NT2/D1 (cell line): ENCODE data around the gene PRAMEF33.
"Not testable (repeated sequence)": the region's sequence is repeated elsewhere in the genome, so short reads cannot be mapped to it uniquely, and the experiment has no call there.

Experiments used
- DNase-seq: peaks from one replicate; pipeline ENCODE4 v3.0.0-alpha.2; 2011; ENCODE audit warnings: low read depth, low spot score
- H3K27me3 ChIP-seq: 2 replicates; pipeline ENCODE4 v1.6.0; 2011; ENCODE audit warnings: mild to moderate bottlenecking; ENCODE audit not compliant: insufficient read length, insufficient read depth
- H3K36me3 ChIP-seq: 2 replicates; pipeline ENCODE4 v1.6.1; 2011; ENCODE audit warnings: mild to moderate bottlenecking, low read length, mixed read lengths; ENCODE audit not compliant: insufficient read depth, insufficient read length
- H3K4me1 ChIP-seq: 2 replicates; pipeline ENCODE4 v1.5.1; 2011; ENCODE audit not compliant: insufficient read depth, insufficient read length
- H3K4me3 ChIP-seq: 2 replicates; pipeline ENCODE4 v1.5.1; 2011; ENCODE audit warnings: low read depth; ENCODE audit not compliant: insufficient read length
- H3K9ac ChIP-seq: 2 replicates; pipeline ENCODE4 v1.6.0; 2011; ENCODE audit warnings: low read depth; ENCODE audit not compliant: insufficient read length
- H3K9me3 ChIP-seq: 2 replicates; pipeline ENCODE4 v1.5.1; 2011; ENCODE audit warnings: mild to moderate bottlenecking, low read length; ENCODE audit not compliant: insufficient read depth

Gene PRAMEF33, protein sequence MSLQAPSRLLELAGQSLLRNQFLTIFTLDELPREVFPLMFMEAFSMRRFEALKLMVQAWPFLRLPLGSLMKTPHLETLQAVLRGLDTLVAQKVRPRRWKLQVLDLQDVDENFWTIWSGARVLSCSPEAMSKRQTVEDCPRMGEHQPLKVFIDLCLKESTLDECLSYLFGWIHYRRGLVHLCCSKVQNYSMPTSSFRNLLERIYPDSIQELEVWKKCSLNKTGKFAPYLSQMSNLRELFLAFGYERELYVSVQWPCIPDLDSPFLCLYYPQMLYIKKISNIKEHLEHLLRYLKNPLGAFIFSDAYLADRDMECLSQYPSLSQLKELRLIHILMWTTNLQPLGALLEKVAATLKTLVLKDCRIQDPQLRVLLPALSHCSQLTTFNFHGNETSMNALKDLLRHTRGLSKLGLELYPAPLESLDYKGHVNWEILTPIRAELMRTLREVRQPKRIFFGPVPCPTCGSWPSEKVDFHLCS

DNA sequence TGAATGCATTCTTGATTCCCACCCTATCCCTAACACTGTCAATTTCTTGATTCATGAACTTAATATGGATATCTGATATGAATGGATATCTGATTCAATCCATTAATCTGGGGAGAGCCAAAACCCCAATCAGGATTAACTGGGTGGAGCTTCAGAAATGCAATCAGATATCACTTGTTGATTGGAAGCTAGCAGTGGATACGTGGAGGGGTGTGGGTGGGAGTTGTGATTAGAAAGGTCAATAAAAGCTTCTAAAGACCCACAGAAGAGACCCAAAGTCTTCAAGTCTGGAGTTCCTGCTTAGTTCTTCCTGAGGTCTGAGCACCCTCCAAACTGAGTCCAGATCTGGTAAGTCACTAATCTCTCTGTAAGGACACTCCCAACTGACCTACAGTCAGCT, at the start of gene PRAMEF33:
Gene PRAMEF33 (plus strand): TSS at position 301 of the 400 bp plus-strand sequence. CDS start 2,416 bp downstream, outside the sequence.
- not testable (repeated sequence) for DNase-seq, H3K9me3 ChIP-seq, H3K9ac ChIP-seq, H3K27me3 ChIP-seq, H3K4me3 ChIP-seq, H3K4me1 ChIP-seq, H3K36me3 ChIP-seq

DNA sequence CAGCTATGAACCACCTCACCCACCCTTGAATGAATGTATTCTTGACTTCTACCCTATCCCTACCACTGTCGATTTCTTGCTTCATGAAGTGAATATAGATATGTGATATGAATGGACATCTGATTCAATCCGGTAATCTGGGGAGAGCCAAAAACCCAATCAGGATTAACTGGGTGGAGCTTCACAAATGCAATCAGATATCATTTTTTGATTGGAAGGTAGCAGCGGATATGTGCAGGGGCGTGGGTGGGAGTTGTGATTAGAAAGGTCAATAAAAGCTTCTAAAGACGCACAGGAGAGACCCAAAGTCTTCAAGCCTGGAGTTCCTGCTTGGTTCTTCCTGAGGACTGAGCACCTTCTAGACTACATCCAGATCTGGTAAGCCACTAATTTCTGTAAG, 49.4 kb upstream of the PRAMEF33 start, which contains the start of gene PRAMEF5:
Gene PRAMEF5 (plus strand): TSS at position 301 of the 400 bp plus-strand sequence. CDS start 5,071 bp downstream, outside the sequence.
- not testable (repeated sequence) for H3K9ac ChIP-seq

DNA sequence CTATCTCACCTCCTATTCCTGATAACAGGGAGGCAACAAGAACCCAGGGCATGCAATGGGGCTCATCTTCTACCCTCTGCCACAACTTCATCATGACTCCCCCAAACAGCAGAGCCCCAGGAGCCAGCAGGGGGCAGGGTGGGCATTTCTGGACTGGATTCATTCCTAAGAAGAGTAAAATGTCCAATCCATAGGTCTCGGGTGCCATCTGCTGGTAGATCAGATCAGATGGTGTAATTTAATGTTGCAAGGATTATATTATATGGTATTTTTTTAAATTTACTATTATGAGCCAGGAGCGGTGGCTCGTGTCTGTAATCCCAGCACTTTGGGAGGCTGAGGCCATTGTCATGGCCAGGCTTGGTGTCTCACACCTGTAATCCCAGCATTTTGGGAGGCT, 38.2 kb upstream of the PRAMEF33 start:
- not testable (repeated sequence) for DNase-seq, H3K9me3 ChIP-seq, H3K9ac ChIP-seq, H3K4me1 ChIP-seq, H3K36me3 ChIP-seq, H3K4me3 ChIP-seq, H3K27me3 ChIP-seq

More for the DNA sequence above, 49.4 kb upstream of the PRAMEF33 start, which contains the start of gene PRAMEF5:
- DNase-seq, H3K27me3 ChIP-seq, H3K4me3 ChIP-seq, H3K36me3 ChIP-seq, H3K9me3 ChIP-seq, H3K4me1 ChIP-seq: not testable (repeated sequence)

DNA sequence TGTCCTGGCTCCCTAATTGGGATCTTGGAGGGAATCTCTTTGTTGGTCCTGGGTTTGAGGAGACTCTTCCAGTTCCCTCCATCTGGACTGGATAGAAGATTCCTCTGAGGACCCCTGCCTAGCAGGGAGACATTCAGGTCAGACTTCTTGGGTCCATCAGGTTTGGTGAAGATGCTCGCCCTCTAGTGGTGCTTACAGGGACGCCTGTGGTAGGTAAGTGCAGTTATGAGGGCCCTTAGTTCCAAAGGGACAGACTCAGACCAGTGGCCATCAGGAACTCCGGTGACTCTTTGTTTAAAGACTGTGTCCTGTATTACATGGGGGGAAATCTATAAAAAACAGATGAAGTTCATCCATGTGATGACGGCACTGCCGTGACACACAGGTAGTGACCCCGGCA, 26.3 kb upstream of the PRAMEF33 start:
- not testable (repeated sequence) for H3K4me3 ChIP-seq, DNase-seq, H3K4me1 ChIP-seq, H3K27me3 ChIP-seq, H3K9me3 ChIP-seq, H3K36me3 ChIP-seq, H3K9ac ChIP-seq

DNA sequence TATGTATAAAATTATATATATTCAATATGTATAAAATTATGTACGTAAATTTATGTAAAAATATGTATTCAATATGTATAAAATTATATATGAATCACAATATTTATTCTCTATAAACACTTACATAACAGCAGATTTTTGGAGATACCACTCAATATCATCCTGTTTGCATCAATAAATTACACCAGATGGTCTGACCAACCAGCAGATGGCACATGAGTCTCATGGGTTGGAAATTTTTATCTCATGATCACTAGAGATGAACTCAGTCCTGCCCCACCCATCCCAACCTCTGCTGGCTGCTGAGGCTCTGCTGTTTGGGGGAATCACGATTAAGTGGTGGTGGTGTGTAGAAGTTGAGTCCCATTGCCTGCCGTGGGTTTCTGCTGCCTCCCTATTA, 23.7 kb upstream of the PRAMEF33 start:
- H3K27me3 ChIP-seq, DNase-seq, H3K9ac ChIP-seq, H3K4me3 ChIP-seq, H3K9me3 ChIP-seq, H3K4me1 ChIP-seq, H3K36me3 ChIP-seq: not testable (repeated sequence)

DNA sequence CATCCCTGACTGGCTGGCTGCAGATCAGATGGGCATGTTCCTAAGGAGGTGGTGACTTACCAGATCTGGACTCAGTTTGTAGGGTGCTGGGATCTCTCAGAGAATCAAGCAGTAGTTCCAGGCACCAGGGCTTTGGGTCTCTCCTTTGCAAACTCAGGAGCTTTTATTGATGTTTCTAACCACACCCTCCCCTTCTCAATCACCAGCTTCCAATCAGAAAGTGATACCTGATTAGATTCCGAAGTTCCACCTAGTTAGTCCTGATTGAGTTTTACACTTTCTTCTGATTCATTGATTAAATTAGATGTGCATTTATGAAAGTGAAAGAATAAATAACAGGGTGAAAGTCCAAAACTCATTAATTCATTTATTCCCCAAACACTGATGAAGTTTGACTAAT, 18.3 kb upstream of the PRAMEF33 start, which contains the start of gene PRAMEF8:
Gene PRAMEF8 (minus strand): TSS at position 101 of the 400 bp plus-strand sequence. CDS start 1,046 bp downstream, outside the sequence.
- not testable (repeated sequence) for H3K27me3 ChIP-seq, H3K4me1 ChIP-seq, H3K9me3 ChIP-seq, H3K4me3 ChIP-seq, DNase-seq, H3K9ac ChIP-seq, H3K36me3 ChIP-seq

DNA sequence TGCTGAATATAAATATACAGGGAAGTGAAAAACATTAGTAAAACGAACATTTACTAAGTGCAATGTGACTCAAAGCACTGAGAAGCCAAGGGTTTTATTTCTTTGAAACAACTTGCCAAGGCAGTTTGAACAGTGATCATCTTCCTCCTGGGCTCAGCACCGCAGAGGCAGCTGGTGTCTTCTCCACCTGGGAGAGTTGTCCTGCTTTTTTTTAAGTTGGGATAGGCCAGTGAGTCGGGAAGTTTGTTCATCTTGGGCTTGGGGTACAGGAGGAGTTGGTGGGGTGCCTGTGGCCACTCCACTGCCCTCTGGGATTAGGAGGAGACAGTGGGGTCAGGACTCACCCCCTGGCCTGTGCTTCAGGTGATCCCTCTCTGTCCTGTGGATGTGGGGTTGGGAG, 14.3 kb upstream of the PRAMEF33 start:
- not testable (repeated sequence) for H3K36me3 ChIP-seq, DNase-seq, H3K4me3 ChIP-seq, H3K4me1 ChIP-seq, H3K9me3 ChIP-seq, H3K27me3 ChIP-seq, H3K9ac ChIP-seq

DNA sequence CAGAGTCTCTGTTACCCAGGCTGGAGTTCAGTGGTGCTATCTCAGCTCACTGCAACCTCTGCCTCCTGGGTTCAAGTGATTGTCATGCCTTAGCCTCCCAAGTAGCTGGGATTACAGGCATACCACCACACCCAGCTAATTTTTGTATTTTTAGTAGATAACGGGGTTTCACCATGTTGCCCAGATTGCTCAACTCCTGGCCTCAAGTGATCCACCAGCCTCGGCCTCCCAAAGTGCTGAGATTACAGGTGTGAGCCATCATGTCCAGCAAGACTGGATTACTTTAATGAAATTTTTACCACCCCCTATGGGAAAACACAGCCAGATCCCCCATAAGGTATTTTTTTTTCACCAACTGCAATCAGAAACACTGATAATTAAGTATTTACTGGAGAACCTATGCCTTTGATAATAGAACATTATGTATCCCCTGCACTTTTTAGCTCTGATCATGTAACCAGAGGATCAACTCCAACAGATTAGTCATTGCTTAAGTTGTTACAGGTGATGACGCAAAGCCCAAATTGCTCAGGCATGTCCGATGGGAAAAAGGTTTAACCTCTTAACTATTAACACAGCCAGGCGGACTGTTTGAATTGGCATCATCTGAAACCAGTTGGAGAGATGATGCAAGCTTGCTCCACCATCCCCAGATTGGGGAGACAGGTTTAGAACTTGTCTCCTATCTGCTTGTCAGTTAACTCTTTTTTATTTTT, 6.0 kb upstream of the PRAMEF33 start:
- H3K4me3 ChIP-seq, DNase-seq, H3K9me3 ChIP-seq, H3K27me3 ChIP-seq, H3K9ac ChIP-seq, H3K4me1 ChIP-seq, H3K36me3 ChIP-seq: not testable (repeated sequence)

DNA sequence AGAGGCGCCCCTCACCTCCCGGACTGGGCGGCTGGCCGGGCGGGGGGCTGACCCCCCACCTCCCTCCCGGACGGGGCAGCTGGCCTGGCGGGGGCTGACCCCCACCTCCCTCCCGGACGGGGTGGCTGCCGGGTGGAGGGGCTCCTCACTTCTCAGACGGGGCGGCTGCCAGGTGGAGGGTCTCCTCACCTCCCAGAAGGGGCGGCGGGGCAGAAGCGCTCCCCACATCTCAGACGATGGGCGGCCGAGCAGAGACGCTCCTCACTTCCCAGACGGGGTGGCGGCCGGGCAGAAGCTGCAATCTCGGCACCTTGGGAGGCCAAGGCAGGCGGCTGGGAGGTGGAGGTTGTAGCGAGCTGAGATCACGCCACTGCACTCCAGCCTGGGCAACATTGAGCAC, 4.6 kb upstream of the PRAMEF33 start:
- H3K4me1 ChIP-seq, H3K9me3 ChIP-seq, H3K27me3 ChIP-seq, H3K4me3 ChIP-seq, DNase-seq, H3K9ac ChIP-seq, H3K36me3 ChIP-seq: not testable (repeated sequence)

DNA sequence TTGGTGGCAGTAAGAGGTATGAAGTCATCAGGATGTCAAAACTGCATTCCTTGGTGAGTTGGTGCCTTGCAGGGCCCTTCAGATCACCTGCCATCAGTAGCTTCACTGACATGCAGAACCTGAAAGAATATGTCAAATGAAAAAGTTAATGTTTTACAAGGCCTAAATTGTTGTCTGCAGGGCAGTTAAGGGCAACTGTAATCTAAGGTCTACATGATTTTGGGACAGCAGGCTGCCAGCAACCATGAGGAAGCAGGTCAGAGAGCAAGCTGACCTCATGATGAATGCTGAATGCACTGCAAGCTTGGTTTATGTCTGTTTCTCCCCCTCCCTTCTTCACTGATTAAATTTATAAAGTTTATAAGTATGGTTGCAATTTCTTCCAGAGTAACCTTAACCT, 1.1 kb upstream of the PRAMEF33 start:
- DNase-seq, H3K4me3 ChIP-seq, H3K9ac ChIP-seq, H3K27me3 ChIP-seq, H3K4me1 ChIP-seq, H3K36me3 ChIP-seq, H3K9me3 ChIP-seq: not testable (repeated sequence)

DNA sequence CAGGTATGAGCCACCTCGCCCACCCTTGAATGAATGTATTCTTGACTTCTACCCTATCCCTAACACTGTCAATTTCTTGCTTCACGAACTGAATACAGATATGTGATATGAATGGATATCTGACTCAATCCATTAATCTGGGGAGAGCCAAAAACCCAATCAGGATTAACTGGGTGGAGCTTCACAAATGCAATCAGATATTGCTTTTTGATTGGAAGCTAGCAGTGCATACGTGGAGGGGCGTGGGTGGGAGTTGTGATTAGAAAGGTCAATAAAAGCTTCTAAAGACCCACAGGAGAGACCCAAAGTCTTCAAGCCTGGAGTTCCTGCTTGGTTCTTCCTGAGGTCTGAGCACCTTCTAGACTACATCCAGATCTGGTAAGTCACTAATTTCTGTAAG, 11.9 kb downstream of the PRAMEF33 start, which contains the start of gene PRAMEF15:
Gene PRAMEF15 (plus strand): TSS at position 301 of the 400 bp plus-strand sequence. CDS start 2,827 bp downstream, outside the sequence.
- not testable (repeated sequence) for H3K9me3 ChIP-seq, DNase-seq, H3K27me3 ChIP-seq, H3K4me3 ChIP-seq, H3K36me3 ChIP-seq, H3K9ac ChIP-seq, H3K4me1 ChIP-seq
